Activated T-cell treated with anti-CD3 and anti-CD28 coated beads, Interleukin-2, amount 50 U/mL, for 24 hours (primary cell): ENCODE results near the gene GOLGA1.

Experiments used
- DNase-seq: peaks from one replicate; pipeline ENCODE4 v3.0.0-alpha.2; 2020
- H3K27ac Mint-ChIP-seq: 2 replicates; pipeline ENCODE4 v1.8.0; 2020; ENCODE audit warnings: mild to moderate bottlenecking, mixed read lengths
- H3K27me3 Mint-ChIP-seq: 2 replicates; pipeline ENCODE4 v1.8.0; 2020; ENCODE audit warnings: mixed read lengths
- H3K36me3 Mint-ChIP-seq: 2 replicates; pipeline ENCODE4 v1.8.0; 2020; ENCODE audit warnings: low read depth, mixed read lengths
- H3K4me1 Mint-ChIP-seq: 2 replicates; pipeline ENCODE4 v1.8.0; 2020; ENCODE audit warnings: low read depth, mixed read lengths
- H3K4me3 Mint-ChIP-seq: 2 replicates; pipeline ENCODE4 v1.8.0; 2020; ENCODE audit warnings: mild to moderate bottlenecking, moderate library complexity, mixed read lengths
- H3K9me3 Mint-ChIP-seq: 2 replicates; pipeline ENCODE4 v1.8.0; 2020; ENCODE audit warnings: mixed read lengths

GOLGA1 gene

DNA sequence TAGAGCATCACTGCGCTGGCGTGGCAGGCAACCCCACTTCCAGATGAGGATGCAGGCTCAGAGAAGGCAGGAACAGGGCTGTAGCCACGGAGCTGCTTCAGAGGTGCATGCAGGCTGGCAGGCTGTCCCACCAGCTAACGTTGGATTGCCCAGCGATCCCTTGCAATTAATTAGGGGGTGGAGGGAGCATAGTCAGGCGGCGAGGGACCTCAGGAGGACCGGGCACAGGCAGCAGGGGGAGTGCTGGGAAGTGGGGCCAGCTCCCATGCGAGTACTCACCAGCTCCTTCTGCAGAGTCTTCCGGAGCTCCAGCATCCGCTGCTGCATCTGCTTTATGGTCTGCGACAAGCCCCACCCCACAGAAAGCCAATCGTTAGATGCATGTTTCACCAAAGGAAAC, 58.7 kb downstream of the GOLGA1 start:
- Mint-ChIP-seq H3K4me3 (no peak overlapping the region), H3K27me3 (no peaks in the 10 kb centered on the region), H3K27ac (peak overlapping the region; percentile 26), H3K36me3 (peaks cover 95% of the 10 kb centered on the region), H3K4me1 (peaks cover 3% of the 10 kb centered on the region), H3K9me3 (no peaks in the 10 kb centered on the region)
- no peak for DNase-seq

DNA sequence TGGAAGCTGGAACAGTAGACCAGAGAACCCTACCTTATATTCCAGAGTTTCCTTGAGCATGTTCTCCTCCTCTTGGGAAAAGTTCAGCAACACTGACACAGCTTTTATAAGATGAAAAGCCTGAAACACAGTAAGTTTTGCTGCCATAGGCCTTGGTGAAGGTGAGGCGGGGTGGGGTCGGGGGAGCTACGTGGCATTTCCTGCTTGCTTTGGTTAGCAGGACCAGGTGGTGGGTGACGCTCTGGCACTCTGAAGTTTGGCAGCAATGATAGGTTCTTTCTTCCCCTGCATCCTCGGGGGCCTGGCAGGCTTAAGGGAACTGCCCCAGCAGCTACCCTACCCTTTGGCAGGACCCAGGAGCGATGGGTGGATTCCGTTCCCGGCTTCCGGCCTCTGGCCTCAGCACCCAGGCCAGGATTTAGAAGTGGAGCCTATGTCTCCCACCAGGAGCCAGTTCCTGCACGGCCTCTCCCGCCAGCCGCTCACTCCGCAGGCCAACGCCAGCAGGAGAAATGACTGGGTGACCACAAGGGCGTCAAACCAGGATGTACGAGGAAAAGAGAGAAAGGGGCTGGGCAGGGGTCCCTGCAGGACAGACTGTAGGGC, 59.6 kb downstream of the GOLGA1 start:
- H3K27ac Mint-ChIP-seq, result peak overlapping the region; percentile 26

DNA sequence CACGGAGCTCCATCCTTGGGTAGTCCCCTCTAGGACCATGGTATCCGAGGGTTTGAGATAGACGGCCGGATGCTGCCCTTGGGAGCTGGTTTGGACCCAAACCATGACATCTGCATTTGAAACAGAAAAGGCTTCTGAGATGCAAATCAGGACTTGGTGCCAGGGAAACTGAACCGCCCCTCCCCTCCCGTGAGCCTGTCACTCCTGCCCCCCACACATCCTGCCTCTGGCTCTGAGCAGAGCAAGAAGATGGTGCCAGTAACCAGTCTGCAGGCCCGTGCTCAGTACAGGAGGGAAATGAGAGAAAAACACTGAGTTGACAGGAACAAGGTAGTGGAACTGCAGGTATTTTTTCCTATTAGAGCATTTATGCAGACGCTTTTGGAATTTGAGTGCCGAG, 60.4 kb downstream of the GOLGA1 start:
- Mint-ChIP-seq H3K27me3 (no peaks in the 10 kb centered on the region), H3K9me3 (no peaks in the 10 kb centered on the region), H3K27ac (no peak overlapping the region), H3K4me3 (no peak overlapping the region), H3K4me1 (peaks cover 12% of the 10 kb centered on the region), H3K36me3 (peaks cover 95% of the 10 kb centered on the region)
- DNase-seq, result no peak

More for the DNA sequence above, 59.6 kb downstream of the GOLGA1 start:
- Mint-ChIP-seq H3K9me3 (no peaks in the 10 kb centered on the region), H3K27me3 (no peaks in the 10 kb centered on the region), H3K36me3 (peaks cover 95% of the 10 kb centered on the region), H3K4me3 (no peak overlapping the region), H3K4me1 (peaks cover 8% of the 10 kb centered on the region)
- no peak for DNase-seq

DNA sequence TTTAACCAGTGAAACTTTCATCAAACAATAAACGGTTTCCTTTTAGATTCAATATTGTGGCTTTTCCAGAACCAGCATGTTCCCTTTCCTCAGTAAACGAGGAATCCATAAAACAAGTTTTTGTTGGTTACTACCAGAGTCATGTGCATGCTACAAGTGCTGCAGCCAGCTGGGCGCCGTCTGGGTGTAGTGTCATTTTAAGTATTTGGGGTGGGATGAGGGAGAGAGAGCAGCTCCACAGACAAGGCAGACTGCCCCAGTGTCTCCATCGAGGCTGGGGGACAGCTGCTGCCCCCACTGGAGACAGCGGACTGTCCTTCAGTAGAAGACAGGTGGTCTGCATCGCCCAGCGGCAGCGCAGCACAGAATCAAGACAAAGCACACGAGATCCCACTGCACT, 61.7 kb downstream of the GOLGA1 start:
- no peaks in the 10 kb centered on the region for H3K9me3 Mint-ChIP-seq
- H3K36me3 Mint-ChIP-seq, result peaks cover 97% of the 10 kb centered on the region
- peaks cover 21% of the 10 kb centered on the region for H3K4me1 Mint-ChIP-seq
- H3K4me3 Mint-ChIP-seq, result no peak overlapping the region
- H3K27ac Mint-ChIP-seq, result peak overlapping the region; percentile 8
- H3K27me3 Mint-ChIP-seq, result no peaks in the 10 kb centered on the region
- no peak for DNase-seq

DNA sequence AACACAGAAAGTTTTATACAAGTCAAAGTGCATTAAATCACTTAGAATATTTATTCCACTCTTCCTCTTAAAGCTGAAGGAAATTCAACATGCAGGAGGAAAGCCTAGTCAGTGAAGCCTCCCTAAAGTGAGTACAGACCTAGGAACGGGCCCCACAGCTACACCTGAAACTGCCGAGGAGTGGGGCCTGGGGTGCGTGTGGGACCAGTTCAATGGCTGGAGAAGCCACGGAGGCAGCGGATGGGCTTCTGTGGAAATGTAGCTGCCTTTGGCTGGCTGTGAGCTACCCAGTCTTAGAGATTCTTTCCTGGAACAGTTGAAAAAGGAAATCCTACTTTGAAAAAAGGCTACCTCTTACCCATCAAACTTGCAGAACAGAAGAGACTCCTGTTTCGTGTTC, 62.4 kb downstream of the GOLGA1 start:
- no peak for DNase-seq
- Mint-ChIP-seq H3K4me3 (no peak overlapping the region), H3K27me3 (no peaks in the 10 kb centered on the region), H3K36me3 (peaks cover 98% of the 10 kb centered on the region), H3K4me1 (peaks cover 28% of the 10 kb centered on the region), H3K27ac (peak overlapping the region; percentile 55), H3K9me3 (no peaks in the 10 kb centered on the region)

DNA sequence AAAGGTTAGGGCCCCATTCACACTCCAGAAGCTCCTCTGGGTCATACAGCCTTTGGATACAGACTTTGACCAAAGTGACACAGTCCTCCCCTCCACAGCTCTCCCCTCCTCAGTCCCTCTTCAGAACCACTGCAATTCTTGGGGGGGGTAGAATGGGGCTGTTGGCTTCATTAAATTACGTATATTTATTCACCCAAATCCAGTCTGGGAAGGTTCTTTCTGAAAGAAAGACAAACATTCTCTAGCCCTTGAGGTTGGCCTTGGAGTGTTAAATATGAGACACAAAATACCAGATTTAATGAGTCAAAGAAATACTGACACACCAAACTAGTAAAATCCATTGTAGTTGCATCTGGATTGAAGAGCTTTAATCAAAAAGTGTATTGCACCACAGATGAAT, 62.9 kb downstream of the GOLGA1 start:
- Mint-ChIP-seq H3K27me3 (no peaks in the 10 kb centered on the region), H3K36me3 (peaks cover 100% of the 10 kb centered on the region), H3K9me3 (no peaks in the 10 kb centered on the region), H3K4me3 (no peak overlapping the region), H3K27ac (peak overlapping the region; percentile 48), H3K4me1 (peaks cover 33% of the 10 kb centered on the region)
- no peak for DNase-seq

DNA sequence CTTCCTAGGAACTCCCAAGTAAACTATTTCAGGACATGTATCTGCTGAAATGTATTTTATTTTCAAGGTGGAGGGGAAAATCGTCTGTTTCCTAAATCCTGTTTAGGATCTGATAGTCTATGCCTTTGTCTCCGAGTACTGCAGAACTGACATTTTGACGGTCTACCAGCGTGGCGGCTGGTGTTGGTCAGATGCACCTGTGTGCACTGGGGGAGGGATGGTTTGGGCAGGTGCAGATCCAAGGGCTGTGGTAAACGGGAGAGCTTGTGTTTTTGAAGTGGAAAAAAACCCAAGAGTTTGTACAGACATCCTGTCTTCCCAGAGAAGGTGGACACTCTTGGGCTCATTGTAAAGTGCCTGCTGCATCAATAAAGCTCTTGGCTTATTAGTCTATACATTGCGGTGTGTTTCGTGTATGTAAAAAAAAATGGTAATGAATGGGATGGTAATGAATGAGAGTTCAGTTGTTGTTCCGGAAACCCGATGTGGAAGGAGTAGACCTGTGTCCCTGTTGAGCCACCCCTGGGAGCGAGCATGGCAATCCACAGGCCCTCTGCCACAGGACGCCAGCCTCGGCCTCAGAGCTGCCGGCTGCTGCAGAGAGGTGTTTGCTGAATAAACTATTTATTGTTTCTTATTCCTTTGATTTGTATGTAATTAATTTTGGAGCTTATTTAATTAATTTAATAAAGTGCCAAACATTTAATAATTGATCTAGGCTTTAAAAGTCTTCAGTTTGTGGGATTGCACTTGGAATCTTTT, 63.7 kb downstream of the GOLGA1 start:
- Mint-ChIP-seq H3K27ac (peak overlapping the region; percentile 48), H3K36me3 (peaks cover 100% of the 10 kb centered on the region), H3K4me1 (peaks cover 41% of the 10 kb centered on the region), H3K27me3 (no peaks in the 10 kb centered on the region), H3K9me3 (no peaks in the 10 kb centered on the region), H3K4me3 (no peak overlapping the region)
- no peak for DNase-seq

DNA sequence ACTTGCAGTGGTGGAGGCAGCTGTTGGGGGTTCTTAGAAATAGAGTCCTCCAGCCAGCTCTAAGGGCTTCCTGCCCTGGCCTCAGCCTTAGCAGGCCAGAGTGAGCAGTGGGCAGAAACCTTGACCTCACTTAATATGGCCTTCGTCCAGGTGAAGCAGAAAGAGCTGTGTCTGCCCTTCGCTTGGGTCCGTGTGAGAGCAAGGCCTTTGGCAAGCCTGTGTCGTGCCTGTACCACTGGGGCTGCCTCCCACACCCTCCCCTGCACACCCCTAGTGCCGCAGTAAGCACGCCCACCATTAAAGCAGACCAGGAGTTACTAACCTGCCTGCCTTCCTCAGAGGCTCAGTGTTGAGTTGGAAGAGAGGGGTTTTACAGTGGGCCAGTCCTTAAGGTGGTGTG, 65.4 kb downstream of the GOLGA1 start:
- Mint-ChIP-seq H3K36me3 (peaks cover 100% of the 10 kb centered on the region), H3K9me3 (no peaks in the 10 kb centered on the region), H3K27me3 (no peaks in the 10 kb centered on the region), H3K4me1 (peaks cover 58% of the 10 kb centered on the region), H3K4me3 (no peak overlapping the region), H3K27ac (peak overlapping the region; percentile 75)
- DNase-seq, result no peak

DNA sequence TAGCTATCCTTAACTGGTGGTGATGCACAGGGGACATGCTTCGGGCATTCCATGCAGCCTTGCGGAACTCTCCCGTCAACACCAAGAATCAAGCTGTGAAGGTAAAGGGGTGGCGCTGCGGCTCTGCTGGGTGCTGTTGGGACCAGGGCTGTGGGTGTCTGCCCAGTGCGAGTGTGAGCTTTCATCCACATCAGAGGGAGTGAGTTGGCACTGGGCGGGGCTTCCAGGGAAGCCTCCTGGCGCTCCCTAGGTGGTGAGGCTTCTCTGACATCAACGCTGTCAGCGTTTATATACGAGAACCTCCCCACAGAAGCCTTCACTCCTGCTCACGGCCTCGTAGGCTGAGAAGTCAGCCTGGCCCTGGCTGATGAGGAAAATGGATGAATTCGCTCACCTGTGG, 67.2 kb downstream of the GOLGA1 start:
- peak overlapping the region; percentile 91 for H3K4me3 Mint-ChIP-seq
- peak overlapping the region; percentile 99 for H3K27ac Mint-ChIP-seq
- H3K27me3 Mint-ChIP-seq, result no peaks in the 10 kb centered on the region
- peaks cover 93% of the 10 kb centered on the region for H3K36me3 Mint-ChIP-seq
- peaks cover 59% of the 10 kb centered on the region for H3K4me1 Mint-ChIP-seq
- H3K9me3 Mint-ChIP-seq, result no peaks in the 10 kb centered on the region
- DNase-seq, result peak; percentile 44

DNA sequence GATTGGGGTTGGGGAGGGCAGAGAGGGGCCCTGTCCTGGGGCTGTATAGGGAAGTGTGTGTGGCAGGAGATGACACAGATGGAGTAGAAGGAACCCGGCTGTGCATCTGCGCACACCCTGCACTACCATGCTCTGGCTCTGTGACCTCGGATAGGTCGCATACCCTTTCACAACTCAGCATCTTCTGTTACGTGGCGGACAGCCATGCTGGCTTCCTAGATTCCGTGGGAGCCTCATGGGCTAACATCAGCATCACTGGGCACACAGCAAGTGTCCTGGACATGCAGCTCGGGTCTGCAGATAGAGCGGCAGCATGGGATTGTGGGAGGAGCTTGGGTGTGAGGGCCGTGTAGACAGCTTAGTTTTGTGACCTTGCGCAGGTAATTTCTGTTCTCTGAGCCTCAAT, 69.7 kb downstream of the GOLGA1 start:
- H3K27me3 Mint-ChIP-seq, result no peaks in the 10 kb centered on the region
- H3K9me3 Mint-ChIP-seq, result no peaks in the 10 kb centered on the region
- peaks cover 87% of the 10 kb centered on the region for H3K36me3 Mint-ChIP-seq
- H3K27ac Mint-ChIP-seq, result peak overlapping the region; percentile 99
- peaks cover 69% of the 10 kb centered on the region for H3K4me1 Mint-ChIP-seq
- H3K4me3 Mint-ChIP-seq, result peak overlapping the region; percentile 91
- DNase-seq, result no peak

DNA sequence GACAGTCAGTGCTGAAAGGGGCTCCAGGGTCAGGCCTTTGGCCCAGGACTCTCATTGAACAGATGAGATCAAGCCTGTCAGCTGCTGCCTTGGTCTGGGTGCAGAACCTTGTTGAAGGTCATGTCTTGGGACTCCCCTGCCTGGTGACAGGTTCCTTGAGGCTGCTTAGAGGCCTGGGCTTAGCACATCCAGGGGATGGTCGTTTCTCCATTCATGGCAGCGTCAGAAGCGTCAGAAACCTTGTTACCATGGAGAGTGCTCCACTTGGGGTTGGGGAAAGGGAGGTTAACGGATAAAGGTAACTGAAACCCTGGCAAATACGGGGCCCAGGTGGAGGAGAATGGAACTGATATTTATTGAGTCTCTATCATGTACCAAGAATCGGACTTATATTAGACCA, 70.2 kb downstream of the GOLGA1 start:
- DNase-seq, result no peak
- peak overlapping the region; percentile 91 for H3K4me3 Mint-ChIP-seq
- H3K9me3 Mint-ChIP-seq, result no peaks in the 10 kb centered on the region
- peaks cover 66% of the 10 kb centered on the region for H3K4me1 Mint-ChIP-seq
- H3K27me3 Mint-ChIP-seq, result no peaks in the 10 kb centered on the region
- H3K27ac Mint-ChIP-seq, result peak overlapping the region; percentile 99
- peaks cover 83% of the 10 kb centered on the region for H3K36me3 Mint-ChIP-seq

DNA sequence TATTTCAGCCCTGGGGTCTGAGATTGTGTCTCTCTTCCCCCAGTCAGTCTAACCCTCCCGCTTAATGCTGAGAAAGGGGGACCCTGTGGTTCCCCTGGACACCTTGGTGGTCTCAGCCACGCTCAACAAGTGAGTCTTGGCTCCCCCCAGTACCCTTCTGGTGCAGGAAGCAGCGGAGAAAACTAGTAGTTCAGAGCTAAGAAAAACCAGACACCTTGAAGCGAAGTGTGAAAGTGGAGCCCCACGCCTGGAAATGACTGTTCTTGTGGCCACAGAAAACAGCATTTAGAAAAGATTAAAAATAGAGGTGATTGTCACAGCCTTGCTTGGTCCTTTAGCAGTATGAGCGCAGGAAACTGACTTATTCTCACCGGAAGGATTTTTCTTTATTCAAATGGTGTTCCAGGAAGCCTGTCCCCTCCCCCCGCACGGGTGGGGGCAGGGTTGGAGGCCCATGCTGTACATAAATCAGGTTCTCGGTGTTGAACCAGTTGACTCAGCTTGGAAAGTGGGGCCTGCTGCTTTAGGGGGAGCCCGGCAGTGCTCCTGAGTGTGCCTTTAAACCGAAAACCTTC, 70.8 kb downstream of the GOLGA1 start:
- DNase-seq, result peak; percentile 93
- Mint-ChIP-seq H3K9me3 (no peaks in the 10 kb centered on the region), H3K4me3 (peak overlapping the region; percentile 91), H3K27me3 (no peaks in the 10 kb centered on the region), H3K4me1 (peaks cover 61% of the 10 kb centered on the region), H3K27ac (peak overlapping the region; percentile 99), H3K36me3 (peaks cover 76% of the 10 kb centered on the region)

DNA sequence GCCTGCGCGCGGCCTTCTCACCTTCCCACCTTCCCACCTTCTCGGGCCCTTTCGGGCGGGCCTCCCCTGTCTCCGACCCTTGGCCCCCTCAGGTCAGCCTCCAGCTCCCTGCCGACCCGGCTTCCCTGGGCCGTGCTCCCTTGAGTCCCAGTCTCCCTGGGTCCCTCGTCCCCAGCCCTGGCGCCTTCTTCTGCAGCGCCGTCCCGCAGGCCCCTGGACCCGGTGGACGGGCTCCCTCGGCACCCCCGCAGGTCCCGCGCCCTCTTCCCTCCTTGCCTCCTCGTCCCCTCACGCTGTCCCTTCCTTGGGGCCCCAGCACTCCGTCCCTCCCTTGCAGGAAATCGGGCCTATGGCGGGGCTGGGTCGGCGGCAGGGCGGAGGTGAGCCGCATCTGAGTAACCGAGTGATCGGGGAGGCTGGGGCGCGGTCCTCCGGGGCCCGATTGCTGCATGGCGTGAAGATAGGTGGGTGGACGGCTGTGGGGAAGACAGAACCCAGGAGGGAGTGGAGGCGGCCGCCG, 71.4 kb downstream of the GOLGA1 start:
- Mint-ChIP-seq H3K9me3 (no peaks in the 10 kb centered on the region), H3K27me3 (no peaks in the 10 kb centered on the region), H3K4me1 (peaks cover 56% of the 10 kb centered on the region), H3K36me3 (peaks cover 71% of the 10 kb centered on the region), H3K27ac (peak overlapping the region; percentile 99), H3K4me3 (peak overlapping the region; percentile 91)
- no peak for DNase-seq

DNA sequence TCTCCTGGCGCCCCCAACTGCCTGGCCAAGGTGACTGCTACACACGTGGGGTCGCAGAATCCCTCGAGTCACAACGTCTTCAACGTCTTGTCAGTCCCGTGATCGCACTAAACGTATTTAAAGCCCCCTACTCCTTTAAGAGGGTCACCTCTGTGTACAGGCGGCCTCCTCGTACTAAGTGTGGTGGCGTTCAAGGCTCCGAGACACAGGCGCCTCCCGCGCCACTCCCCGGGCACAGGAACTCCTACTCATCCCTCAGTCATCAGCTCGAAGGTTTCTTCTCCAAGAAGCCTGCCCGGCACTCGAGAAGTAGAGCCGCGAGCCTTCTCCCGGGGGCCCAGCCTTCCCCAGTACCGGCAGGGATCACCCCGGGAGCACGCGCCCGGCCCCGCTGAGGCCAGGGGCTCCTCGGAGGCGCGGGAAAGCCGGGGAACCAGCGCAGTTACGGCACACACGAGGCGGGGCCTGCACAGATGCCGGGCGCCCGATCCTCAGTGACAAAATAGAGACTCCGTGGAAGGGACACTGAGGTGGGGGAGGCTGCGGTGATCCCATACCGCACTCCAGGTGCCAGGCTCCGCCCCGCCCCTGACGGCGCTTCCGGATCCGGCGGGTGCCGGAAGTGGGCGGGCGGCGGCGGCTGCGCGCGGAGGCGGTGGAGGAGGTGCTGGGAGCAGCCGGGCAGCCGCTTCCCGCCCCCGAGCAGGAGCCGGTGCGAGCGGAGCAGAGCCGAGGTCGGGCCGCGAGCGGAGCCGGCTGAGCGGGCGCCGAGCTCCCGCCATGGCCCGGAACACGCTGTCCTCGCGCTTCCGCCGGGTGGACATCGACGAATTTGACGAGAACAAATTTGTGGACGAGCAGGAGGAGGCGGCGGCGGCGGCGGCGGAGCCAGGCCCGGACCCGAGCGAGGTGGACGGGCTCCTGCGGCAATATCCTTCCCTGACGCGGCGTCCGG, 72.1 kb downstream of the GOLGA1 start:
- Mint-ChIP-seq H3K27ac (peak overlapping the region; percentile 99), H3K36me3 (peaks cover 65% of the 10 kb centered on the region), H3K4me3 (peak overlapping the region; percentile 91), H3K27me3 (no peaks in the 10 kb centered on the region), H3K4me1 (peaks cover 53% of the 10 kb centered on the region), H3K9me3 (no peaks in the 10 kb centered on the region)
- DNase-seq, result peak; percentile 97
